Measurements from ENCODE around the gene TMIGD1. TPM values are rescaled to one million over a fixed set of nuclear protein-coding genes. Genes with fewer than 3 reads are reported as not detected.

The TMIGD1 gene
- polyA plus RNA-seq, 1 experiment, result not detected

DNA sequence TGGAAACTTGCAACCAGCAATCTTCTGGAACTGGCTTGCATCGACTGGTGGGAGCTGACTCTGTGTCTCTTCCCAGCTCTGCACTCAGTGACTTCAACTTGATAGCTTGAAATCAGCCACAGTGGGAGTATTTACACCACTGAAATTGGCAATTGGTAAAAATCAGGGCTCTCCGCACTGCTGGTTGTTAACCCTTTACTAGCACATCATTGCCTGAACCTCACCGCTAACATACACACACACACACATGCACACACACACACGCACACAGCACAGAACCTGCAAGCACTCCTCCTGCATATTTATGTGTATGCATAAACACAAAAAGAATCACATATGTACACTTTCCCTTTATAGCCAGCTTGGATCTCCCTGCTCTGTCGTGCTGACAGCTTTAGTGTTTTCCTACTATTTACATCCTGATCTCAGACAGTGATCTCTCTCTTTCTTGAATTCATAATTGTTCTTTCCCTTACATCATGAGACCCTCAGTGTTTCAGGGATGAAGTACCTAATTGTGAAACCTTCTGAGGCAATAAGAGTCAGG is 7.9 kb upstream of the TMIGD1 start:
- ChIA-PET POLR2A (interaction anchor here (0.6 to 1.0 kb wide), 2 partner anchors 45 to 368 kb away, joined by 3 to 4 read pairs; no protein-coding TSS in a partner anchor), CTCF (interaction anchor here (0.6 to 1.0 kb wide), 5 partner anchors 14 to 613 kb away, joined by 3 read pairs; no protein-coding TSS in a partner anchor)
- H3K9me3 ChIP-seq (ENCODE audit: control insufficient read depth, insufficient read depth, low read length), result no peaks in the 10 kb centered on the region
- DNase-seq (ENCODE audit: low read depth, low spot score), result no peak
- no peak overlapping the region for H3K4me3 ChIP-seq (ENCODE audit: low read depth, low read length)
- TF ChIP-seq, protein P1, sequence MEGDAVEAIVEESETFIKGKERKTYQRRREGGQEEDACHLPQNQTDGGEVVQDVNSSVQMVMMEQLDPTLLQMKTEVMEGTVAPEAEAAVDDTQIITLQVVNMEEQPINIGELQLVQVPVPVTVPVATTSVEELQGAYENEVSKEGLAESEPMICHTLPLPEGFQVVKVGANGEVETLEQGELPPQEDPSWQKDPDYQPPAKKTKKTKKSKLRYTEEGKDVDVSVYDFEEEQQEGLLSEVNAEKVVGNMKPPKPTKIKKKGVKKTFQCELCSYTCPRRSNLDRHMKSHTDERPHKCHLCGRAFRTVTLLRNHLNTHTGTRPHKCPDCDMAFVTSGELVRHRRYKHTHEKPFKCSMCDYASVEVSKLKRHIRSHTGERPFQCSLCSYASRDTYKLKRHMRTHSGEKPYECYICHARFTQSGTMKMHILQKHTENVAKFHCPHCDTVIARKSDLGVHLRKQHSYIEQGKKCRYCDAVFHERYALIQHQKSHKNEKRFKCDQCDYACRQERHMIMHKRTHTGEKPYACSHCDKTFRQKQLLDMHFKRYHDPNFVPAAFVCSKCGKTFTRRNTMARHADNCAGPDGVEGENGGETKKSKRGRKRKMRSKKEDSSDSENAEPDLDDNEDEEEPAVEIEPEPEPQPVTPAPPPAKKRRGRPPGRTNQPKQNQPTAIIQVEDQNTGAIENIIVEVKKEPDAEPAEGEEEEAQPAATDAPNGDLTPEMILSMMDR (IDR thresholded peaks at IDR 0.05; ENCODE audit: low read depth, low read length), result no peak
- no peak overlapping the region for H3K27ac ChIP-seq (ENCODE audit: low read depth, low read length)
- H3K27me3 ChIP-seq (ENCODE audit: control insufficient read depth, insufficient read depth, low read length), result no peaks in the 10 kb centered on the region

DNA sequence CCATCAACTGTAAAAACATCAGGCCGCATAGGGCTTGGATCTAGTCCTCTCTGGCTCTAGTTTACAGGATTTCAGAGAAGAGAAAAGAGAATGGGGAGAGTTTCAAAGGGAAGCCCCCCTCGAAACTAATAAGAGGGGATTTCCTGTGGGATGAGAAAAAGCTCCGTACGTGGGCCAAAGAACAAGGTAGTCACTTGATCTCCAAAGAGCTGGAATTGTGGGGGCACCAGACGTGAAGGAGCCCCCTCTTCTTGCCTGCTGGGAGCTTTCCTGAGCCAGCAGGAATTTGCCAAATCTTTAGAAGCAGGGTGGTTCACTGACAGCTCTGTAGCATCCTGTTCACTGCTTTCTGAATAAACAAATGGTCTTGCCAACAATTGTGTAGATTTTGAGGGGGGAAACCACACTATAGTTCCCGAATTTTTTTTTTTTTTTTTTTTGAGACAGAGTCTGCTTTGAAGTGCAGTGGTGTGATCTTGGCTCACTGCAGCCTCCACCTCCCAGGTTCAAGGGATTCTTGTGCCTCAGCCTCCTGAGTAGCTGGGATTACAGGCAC is 7.0 kb upstream of the TMIGD1 start:
- POLR2A ChIA-PET, result interaction anchor here (0.6 to 1.0 kb wide), 4 partner anchors 38 to 369 kb away, joined by 3 to 4 read pairs (median 4); partner anchors contain the start of gene CPD
- CTCF ChIA-PET, result interaction anchor here (0.6 to 2.7 kb wide), 18 partner anchors 12 to 614 kb away, joined by 3 to 14 read pairs (median 3); partner anchors contain the start of genes BLMH and GOSR1
- Histone ChIP-seq H3K27me3 (ENCODE audit: control insufficient read depth, insufficient read depth, low read length) (no peaks in the 10 kb centered on the region), H3K4me3 (ENCODE audit: low read depth, low read length) (no peak overlapping the region), H3K27ac (ENCODE audit: low read depth, low read length) (peak overlapping the region; percentile 65), H3K9me3 (ENCODE audit: control insufficient read depth, insufficient read depth, low read length) (no peaks in the 10 kb centered on the region)
- TF ChIP-seq, protein P1 (IDR thresholded peaks at IDR 0.05; ENCODE audit: low read depth, low read length), result no peak
- DNase-seq (ENCODE audit: low read depth, low spot score), result no peak

DNA sequence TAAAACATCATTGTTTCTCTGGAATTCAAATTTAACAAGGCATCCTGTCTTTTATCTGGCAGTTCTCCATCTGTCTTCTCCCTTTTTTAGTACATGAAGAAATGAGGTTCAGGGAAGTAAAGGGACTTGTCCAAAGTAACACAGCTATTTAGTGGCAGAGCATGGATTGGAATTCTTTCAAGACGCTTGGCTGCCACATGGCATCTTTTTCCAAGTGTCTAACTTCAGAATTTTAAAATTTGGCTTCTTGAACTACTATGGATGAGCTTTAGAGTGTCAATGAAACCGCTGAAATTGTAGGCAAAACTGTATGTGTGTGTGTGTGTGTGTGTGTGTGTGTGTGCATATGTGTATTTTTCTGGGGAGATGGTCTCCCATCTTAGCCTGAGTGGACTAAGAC is 5.2 kb upstream of the TMIGD1 start:
- CTCF ChIA-PET, result interaction anchor here (0.6 to 2.7 kb wide), 8 partner anchors 12 to 376 kb away, joined by 3 to 14 read pairs (median 5); no protein-coding TSS in a partner anchor

DNA sequence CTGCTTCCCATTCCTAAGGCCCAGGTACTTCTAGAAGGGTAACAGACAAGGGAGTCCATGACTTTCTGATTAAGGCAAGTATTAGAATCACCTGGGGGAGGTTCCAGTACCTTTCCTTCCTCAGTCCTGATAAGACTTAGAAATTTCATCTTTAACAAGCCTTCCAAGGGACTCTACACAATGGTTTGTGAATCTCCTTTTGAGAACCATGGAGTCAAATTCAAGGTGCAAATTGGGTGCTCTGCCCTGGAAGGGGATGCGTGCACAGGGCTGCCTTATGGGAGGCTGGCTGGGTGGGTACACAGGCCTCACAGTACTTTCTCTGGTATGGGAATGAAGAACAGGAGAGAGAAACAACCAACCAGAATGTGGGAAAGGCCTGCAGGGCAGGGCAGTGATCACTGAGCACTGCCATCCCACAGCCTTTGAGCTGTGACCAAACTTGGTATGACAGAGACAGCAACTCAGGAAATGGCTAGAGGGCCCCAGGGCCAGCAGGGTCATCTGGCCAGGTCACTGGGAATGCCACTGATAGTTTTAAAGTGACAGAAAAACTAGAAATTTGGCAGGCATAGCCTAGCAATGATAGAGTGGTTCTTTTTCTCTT is 3.6 kb upstream of the TMIGD1 start:
- Histone ChIP-seq H3K27ac (ENCODE audit: low read depth, low read length) (no peak overlapping the region), H3K4me3 (ENCODE audit: low read depth, low read length) (no peak overlapping the region), H3K27me3 (ENCODE audit: control insufficient read depth, insufficient read depth, low read length) (no peaks in the 10 kb centered on the region), H3K9me3 (ENCODE audit: control insufficient read depth, insufficient read depth, low read length) (no peaks in the 10 kb centered on the region)
- POLR2A ChIA-PET, result no interaction called here
- TF ChIP-seq, protein P1 (IDR thresholded peaks at IDR 0.05; ENCODE audit: low read depth, low read length), result no peak
- DNase-seq (ENCODE audit: low read depth, low spot score), result no peak
- CTCF ChIA-PET, result interaction anchor here (0.7 to 2.1 kb wide), 4 partner anchors 10 to 945 kb away, joined by 4 to 12 read pairs (median 6); no protein-coding TSS in a partner anchor

More for the DNA sequence above, 5.2 kb upstream of the TMIGD1 start:
- H3K27me3 ChIP-seq (ENCODE audit: control insufficient read depth, insufficient read depth, low read length), result no peaks in the 10 kb centered on the region
- H3K27ac ChIP-seq (ENCODE audit: low read depth, low read length), result no peak overlapping the region
- H3K9me3 ChIP-seq (ENCODE audit: control insufficient read depth, insufficient read depth, low read length), result no peaks in the 10 kb centered on the region
- TF ChIP-seq, protein P1 (IDR thresholded peaks at IDR 0.05; ENCODE audit: low read depth, low read length), result no peak
- no peak for DNase-seq (ENCODE audit: low read depth, low spot score)
- H3K4me3 ChIP-seq (ENCODE audit: low read depth, low read length), result no peak overlapping the region
- POLR2A ChIA-PET, result no interaction called here

Data from AG04450 (cell line).